H9 (cell line): Measurements from ENCODE around the gene RBM22. TPM values are rescaled to one million over a fixed set of nuclear protein-coding genes. Genes with fewer than 3 reads are reported as not detected.
A peak's percentile ranks its signal among the peaks of the same experiment; 100 is the strongest.

Experiments used
- DNase-seq: peaks from one replicate; pipeline ENCODE4 v3.0.0-alpha.2; 2017
- H2AFZ ChIP-seq: one replicate; pipeline ENCODE4 v1.6.1; 2013; ENCODE audit warnings: mild to moderate bottlenecking, low read length, control low read depth, moderate library complexity
- H2AK5ac ChIP-seq: 2 replicates; pipeline ENCODE4 v1.6.1; 2013; ENCODE audit warnings: low read length, control low read depth, mixed read lengths; ENCODE audit not compliant: insufficient read length
- H2BK120ac ChIP-seq: one replicate; pipeline ENCODE4 v1.6.1; 2013; ENCODE audit warnings: low read depth, mild to moderate bottlenecking, low read length, control low read depth, inconsistent platforms; ENCODE audit not compliant: poor library complexity, severe bottlenecking
- H2BK12ac ChIP-seq: 2 replicates; pipeline ENCODE4 v1.6.1; 2013; ENCODE audit warnings: low read length, control low read depth, mixed read lengths, low read depth; ENCODE audit not compliant: insufficient read length
- H2BK15ac ChIP-seq: 2 replicates; pipeline ENCODE4 v1.6.1; 2013; ENCODE audit warnings: low read depth, low read length, control low read depth
- H2BK20ac ChIP-seq: one replicate; pipeline ENCODE4 v1.6.1; 2013; ENCODE audit warnings: low read depth, mild to moderate bottlenecking, low read length, control low read depth, inconsistent platforms; ENCODE audit not compliant: poor library complexity, severe bottlenecking
- H2BK5ac ChIP-seq: 2 replicates; pipeline ENCODE4 v1.6.1; 2013; ENCODE audit warnings: low read length, control low read depth, mixed read lengths; ENCODE audit not compliant: insufficient read length
- H3K14ac ChIP-seq: 2 replicates; pipeline ENCODE4 v1.6.1; 2013; ENCODE audit warnings: low read length, control low read depth; ENCODE audit not compliant: insufficient read depth
- H3K18ac ChIP-seq: 2 replicates; pipeline ENCODE4 v1.6.1; 2013; ENCODE audit warnings: low read depth, mild to moderate bottlenecking, mixed read lengths, low read length, control low read depth; ENCODE audit not compliant: insufficient read length
- H3K23ac ChIP-seq: 2 replicates; pipeline ENCODE4 v1.6.1; 2013; ENCODE audit warnings: low read length, control low read depth, mixed read lengths, low read depth; ENCODE audit not compliant: insufficient read length
- H3K23me2 ChIP-seq: 2 replicates; pipeline ENCODE4 v1.6.1; 2013; ENCODE audit warnings: low read depth, mild to moderate bottlenecking, mixed read lengths, low read length, control low read depth; ENCODE audit not compliant: insufficient read length, poor library complexity, severe bottlenecking
- H3K27ac ChIP-seq: 2 replicates; pipeline ENCODE4 v1.5.1; 2013; ENCODE audit warnings: low read length, control low read depth, mixed read lengths, low read depth; ENCODE audit not compliant: insufficient read length
- H3K27me3 ChIP-seq: 2 replicates; pipeline ENCODE4 v1.6.1; 2013; ENCODE audit warnings: low read length, control low read depth, inconsistent platforms; ENCODE audit not compliant: insufficient read depth
- H3K4ac ChIP-seq: 2 replicates; pipeline ENCODE4 v1.6.1; 2013; ENCODE audit warnings: low read depth, mild to moderate bottlenecking, control low read depth, inconsistent platforms, low read length, moderate library complexity
- H3K4me1 ChIP-seq: 2 replicates; pipeline ENCODE4 v1.6.1; 2013; ENCODE audit warnings: low read length, control low read depth, inconsistent platforms; ENCODE audit not compliant: insufficient read depth
- H3K4me2 ChIP-seq: 2 replicates; pipeline ENCODE4 v1.6.1; 2013; ENCODE audit warnings: low read length, control low read depth, mixed read lengths; ENCODE audit not compliant: insufficient read length, insufficient read depth
- H3K56ac ChIP-seq: 2 replicates; pipeline ENCODE4 v1.6.1; 2013; ENCODE audit warnings: low read depth, mild to moderate bottlenecking, mixed read lengths, low read length, control low read depth; ENCODE audit not compliant: insufficient read length
- H3K79me1 ChIP-seq: 2 replicates; pipeline ENCODE4 v1.6.1; 2013; ENCODE audit warnings: low read depth, mild to moderate bottlenecking, moderate library complexity, low read length, control low read depth, inconsistent platforms; ENCODE audit not compliant: insufficient read depth, poor library complexity, severe bottlenecking
- H3K79me2 ChIP-seq: 2 replicates; pipeline ENCODE4 v1.6.1; 2013; ENCODE audit warnings: low read length, control low read depth, inconsistent platforms; ENCODE audit not compliant: insufficient read depth
- H3K9ac ChIP-seq: 2 replicates; pipeline ENCODE4 v1.6.1; 2013; ENCODE audit warnings: low read length, control low read depth, mixed read lengths; ENCODE audit not compliant: insufficient read length; ENCODE audit errors: extremely low read depth
- H3K9me3 ChIP-seq: one replicate; pipeline ENCODE4 v1.6.1; 2013; ENCODE audit warnings: low read depth, low read length, inconsistent platforms; ENCODE audit not compliant: control insufficient read depth
- H3T11ph ChIP-seq: one replicate; pipeline ENCODE4 v1.6.1; 2013; ENCODE audit warnings: mild to moderate bottlenecking, low read length, control low read depth, inconsistent platforms
- H4K20me1 ChIP-seq: one replicate; pipeline ENCODE4 v1.6.1; 2013; ENCODE audit not compliant: control insufficient read depth, insufficient read length, insufficient read depth
- H4K5ac ChIP-seq: 2 replicates; pipeline ENCODE4 v1.6.1; 2013; ENCODE audit warnings: low read depth, mild to moderate bottlenecking, mixed read lengths, low read length, control low read depth; ENCODE audit not compliant: insufficient read length
- H4K8ac ChIP-seq: replicated peaks from 2 replicates; pipeline ENCODE4 v1.6.1; 2013; ENCODE audit warnings: low read length, control low read depth, mixed read lengths, low read depth; ENCODE audit not compliant: insufficient read length
- H4K91ac ChIP-seq: 2 replicates; pipeline ENCODE4 v1.6.1; 2013; ENCODE audit warnings: low read depth, mild to moderate bottlenecking, moderate library complexity, mixed read lengths, low read length, control low read depth; ENCODE audit not compliant: insufficient read length
- H3K27ac Mint-ChIP-seq, 3 experiments: 2 replicates in 2 of 3; 3 replicates in 1 of 3; pipeline ENCODE4 v1.8.0; 2020 to 2021; ENCODE audit warnings: mixed read lengths in 3 of 3, mild to moderate bottlenecking in 1 of 3, moderate library complexity in 1 of 3
- H3K27me3 Mint-ChIP-seq: 2 replicates; pipeline ENCODE4 v1.8.0; 2021; ENCODE audit warnings: low read depth, mild to moderate bottlenecking, moderate library complexity, mixed read lengths
- H3K36me3 Mint-ChIP-seq, 3 experiments: 2 replicates in 2 of 3; 3 replicates in 1 of 3; pipeline ENCODE4 v1.8.0; 2020 to 2021; ENCODE audit warnings: low read depth in 3 of 3, mixed read lengths in 3 of 3; ENCODE audit not compliant: insufficient read depth in 1 of 3
- H3K4me1 Mint-ChIP-seq, 2 experiments: 2 replicates each; pipeline ENCODE4 v1.8.0; 2020; ENCODE audit warnings: mixed read lengths in 2 of 2
- H3K4me3 Mint-ChIP-seq, 2 experiments: 2 replicates in 1 of 2; 3 replicates in 1 of 2; pipeline ENCODE4 v1.8.0; 2020 to 2021; ENCODE audit warnings: mild to moderate bottlenecking in 2 of 2, mixed read lengths in 2 of 2, moderate library complexity in 1 of 2
- H3K9me3 Mint-ChIP-seq, 2 experiments: 2 replicates in 1 of 2; 3 replicates in 1 of 2; pipeline ENCODE4 v1.8.0; 2020; ENCODE audit warnings: mild to moderate bottlenecking in 2 of 2, mixed read lengths in 2 of 2, moderate library complexity in 1 of 2
- CTCF ChIP-seq: fragments of 200-600 bp; sonication (generic); conservative IDR thresholded peaks from 3 replicates; pipeline ENCODE4 v1.8.0; 2021; ENCODE audit warnings: antibody characterized with exemption, mild to moderate bottlenecking
- WGBS: extraction: QIAGEN DNeasy Blood & Tissue Kit; methylation state at CpG from one replicate; pipeline ENCODE4 v1.1.7; 2013; ENCODE audit warnings: missing lambda C conversion rate, low lambda C conversion rate, mixed read lengths; ENCODE audit not compliant: insufficient read length; ENCODE audit errors: extremely low coverage; 5-methylcytosine and 5-hydroxymethylcytosine counted together
- total RNA-seq: library from RNA; stranded (reverse); gene quantifications from 2 replicates; pipeline ENCODE4 v1.2.1, GENCODE V29; 2021

Gene RBM22
- total RNA-seq, 1 experiment from 2014 or later = 47.0 TPM

GRCh38 chr5:150658699-150659265, 42.1 kb downstream of the RBM22 start:
- H4K91ac ChIP-seq = no peak overlapping the region
- no peak overlapping the region for H2AFZ ChIP-seq
- H3K18ac ChIP-seq = no peak overlapping the region
- Mint-ChIP-seq H3K9me3 (no peaks in the 10 kb centered on the region), H3K36me3 (no peaks in the 10 kb centered on the region; a peak in 1 of 7 replicates), H3K27me3 (peaks cover 26% of the 10 kb centered on the region), H3K4me3 (peak overlapping the region in 1 of 2 experiments; percentile 21; a peak in 1 of 5 replicates), H3K4me1 (peaks cover 19 to 41% of the 10 kb centered on the region in 2 experiments), H3K27ac (no peak overlapping the region)
- no peak overlapping the region for H3T11ph ChIP-seq
- H3K4me2 ChIP-seq = no peak overlapping the region
- H2AK5ac ChIP-seq = no peak overlapping the region
- DNase-seq = peak; percentile 24
- no peak overlapping the region for H4K5ac ChIP-seq
- no peak overlapping the region for H3K9ac ChIP-seq
- no peaks in the 10 kb centered on the region for H4K20me1 ChIP-seq
- no peaks in the 10 kb centered on the region for H3K79me1 ChIP-seq
- peaks cover 4% of the 10 kb centered on the region for H3K23me2 ChIP-seq
- no peak overlapping the region for H3K4ac ChIP-seq
- no peaks in the 10 kb centered on the region for H3K9me3 ChIP-seq
- H2BK20ac ChIP-seq = no peak overlapping the region
- H3K23ac ChIP-seq = no peak overlapping the region
- no peaks in the 10 kb centered on the region for H3K4me1 ChIP-seq
- no peak for TF ChIP-seq CTCF
- H3K14ac ChIP-seq = no peak overlapping the region
- H2BK15ac ChIP-seq = no peak overlapping the region
- no peaks in the 10 kb centered on the region; the same call in 1 of the 2 replicates for H3K27me3 ChIP-seq
- H3K79me2 ChIP-seq = no peaks in the 10 kb centered on the region
- WGBS = no CpG with 5 or more reads among the region's 3 CpGs
- H3K56ac ChIP-seq = no peak overlapping the region
- no peak overlapping the region for H2BK12ac ChIP-seq
- no peak overlapping the region for H4K8ac ChIP-seq
- no peak overlapping the region for H2BK120ac ChIP-seq
- no peak overlapping the region for H2BK5ac ChIP-seq
- no peak overlapping the region for H3K27ac ChIP-seq
